SIG-M5 (cell line): ENCODE data around the gene PRXL2B.
"Not testable (repeated sequence)": the region's sequence is repeated elsewhere in the genome, so short reads cannot be mapped to it uniquely, and the experiment has no call there.

Experiments
- DNase-seq: peaks from one replicate; lab custom pipeline; 2025; lab: John Stamatoyannopoulos, UW

PRXL2B gene

DNA sequence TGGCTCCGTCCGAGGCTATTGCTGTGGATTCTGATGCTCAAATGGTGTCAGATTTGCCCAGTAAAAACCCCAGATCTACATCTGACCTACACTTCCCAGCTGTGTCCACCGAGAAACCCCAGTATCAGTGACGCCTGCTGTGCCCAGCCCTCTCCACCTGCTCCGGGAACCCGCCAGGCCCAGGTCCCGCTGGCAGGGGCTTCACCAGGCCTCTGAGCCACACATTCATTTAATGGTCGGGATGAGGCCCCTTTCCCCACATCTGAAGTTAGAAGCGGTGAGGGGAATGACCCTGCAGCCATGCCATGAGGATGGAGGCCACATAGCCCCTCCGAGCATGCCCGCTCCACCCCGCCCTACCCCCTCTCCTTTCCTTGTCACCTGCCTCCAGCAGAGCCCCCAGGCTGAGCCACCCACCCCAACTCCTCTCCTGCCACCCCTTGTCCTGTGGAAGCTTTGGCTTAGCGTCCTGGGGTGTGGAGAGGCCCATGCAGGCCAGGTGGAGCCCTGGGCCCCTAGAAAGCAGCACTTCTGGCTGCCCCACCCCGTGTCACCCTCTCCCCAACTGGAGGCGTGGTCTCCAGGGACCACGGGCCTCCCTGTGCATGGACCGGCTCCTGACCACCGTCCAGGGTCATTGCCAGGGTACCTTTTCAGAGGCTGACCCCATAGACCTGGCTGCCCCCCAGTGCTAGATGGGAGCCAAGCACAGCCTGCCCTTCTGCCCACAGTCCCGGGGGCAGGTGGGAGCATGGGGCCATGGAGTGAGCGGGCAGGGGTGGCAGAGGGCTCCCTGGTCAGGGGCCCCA, 22.4 kb upstream of the PRXL2B start:
- no peak for DNase-seq

DNA sequence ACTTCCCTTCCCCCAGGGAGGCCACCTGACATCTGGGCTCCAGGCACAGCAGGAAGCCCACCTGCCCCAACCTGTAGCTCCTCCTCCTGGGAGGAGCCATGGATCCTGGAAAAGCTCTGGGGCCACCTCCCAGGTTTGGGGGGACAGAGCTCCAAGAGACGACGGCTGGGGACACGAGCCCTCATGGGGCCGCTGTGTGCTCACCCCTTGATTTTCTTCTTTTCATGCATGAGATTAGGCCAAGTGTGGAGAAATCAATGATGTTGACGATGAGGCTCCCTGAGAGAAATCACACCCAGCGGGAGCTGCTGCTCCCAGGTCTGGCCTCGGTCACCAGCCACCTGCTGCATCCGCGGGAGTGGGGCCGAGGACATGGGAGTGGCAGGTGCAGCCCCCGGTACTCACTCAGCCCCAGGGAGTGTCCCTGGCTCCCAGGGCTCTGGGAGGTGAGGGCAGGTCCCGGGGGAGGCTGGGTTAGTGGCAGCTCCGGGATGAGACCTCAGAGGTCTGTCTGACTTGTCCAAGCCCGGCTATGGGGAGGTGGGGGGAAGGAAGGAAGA, 21.7 kb upstream of the PRXL2B start:
- no peak for DNase-seq

DNA sequence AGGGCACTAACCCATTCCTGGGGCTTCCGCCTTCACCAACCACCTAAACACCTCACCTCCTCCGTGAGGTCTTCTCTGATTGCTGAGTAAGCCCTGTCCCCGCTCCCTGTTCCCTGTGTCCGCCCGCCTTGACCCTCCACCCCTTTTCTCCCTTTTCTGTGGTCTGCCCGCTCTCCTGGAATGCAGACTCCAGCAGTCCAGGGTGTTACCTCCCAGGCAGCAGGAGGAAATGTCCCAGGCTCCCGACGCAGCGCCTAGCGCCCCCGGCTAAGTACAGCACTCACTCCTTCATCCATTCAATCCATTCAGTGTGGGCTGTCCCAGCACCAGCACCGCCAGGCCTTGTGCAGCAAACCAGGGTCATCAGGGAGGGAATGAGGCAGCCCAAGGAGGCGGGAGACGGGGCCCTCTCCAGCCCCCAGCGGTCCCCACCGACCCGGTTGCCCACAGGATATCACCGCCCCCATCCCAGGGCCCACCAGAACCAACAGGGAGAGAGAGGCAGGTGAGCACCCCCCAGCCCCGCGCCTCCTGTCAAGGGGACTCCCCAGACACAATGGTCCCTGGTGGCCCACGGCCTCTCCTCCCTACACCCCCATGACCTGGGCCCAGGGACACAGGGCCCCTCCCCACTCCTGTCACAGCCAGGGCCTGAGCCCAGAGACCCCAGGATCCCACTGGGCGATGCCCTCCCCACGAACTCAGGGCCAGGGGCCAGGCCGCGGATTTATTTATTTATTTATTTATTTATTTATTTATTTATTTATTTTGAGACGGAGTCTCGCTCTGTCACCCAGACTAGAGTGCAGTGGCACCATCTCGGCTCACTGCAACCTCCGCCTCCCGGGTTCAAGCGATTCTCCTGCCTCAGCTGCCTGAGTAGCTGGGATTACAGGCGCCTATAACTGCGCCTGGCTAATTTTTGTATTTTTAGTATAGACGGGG, 20.2 kb upstream of the PRXL2B start:
- no peak for DNase-seq

DNA sequence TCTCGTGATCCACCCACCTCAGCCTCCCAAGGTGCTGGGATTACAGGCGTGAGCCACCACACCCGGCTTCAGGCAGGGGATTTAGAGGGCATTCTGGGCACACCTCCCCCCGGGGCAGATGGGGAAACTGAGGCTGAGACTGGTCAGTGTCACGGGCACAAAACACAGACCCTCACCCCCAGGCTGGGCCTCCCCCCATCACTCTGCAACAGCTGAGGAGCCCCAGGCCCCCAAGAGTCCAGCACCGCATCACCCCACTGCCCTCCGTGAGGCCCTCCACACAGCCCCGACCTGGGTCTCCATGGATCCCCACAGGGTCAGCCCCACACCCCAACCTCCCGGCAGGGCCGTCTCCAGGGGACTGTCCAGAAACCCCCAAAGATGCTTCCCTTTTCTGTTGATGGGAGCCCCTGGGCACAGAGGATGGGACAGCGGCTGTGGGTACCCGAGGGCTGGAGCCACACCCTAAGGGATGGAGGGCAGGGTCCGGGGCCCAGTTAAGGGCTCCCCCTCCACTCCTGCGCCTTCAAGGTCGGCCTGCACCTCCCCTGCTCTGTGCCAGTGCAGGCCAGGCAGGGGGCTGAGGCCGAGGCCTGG, 19.4 kb upstream of the PRXL2B start:
- no peak for DNase-seq

DNA sequence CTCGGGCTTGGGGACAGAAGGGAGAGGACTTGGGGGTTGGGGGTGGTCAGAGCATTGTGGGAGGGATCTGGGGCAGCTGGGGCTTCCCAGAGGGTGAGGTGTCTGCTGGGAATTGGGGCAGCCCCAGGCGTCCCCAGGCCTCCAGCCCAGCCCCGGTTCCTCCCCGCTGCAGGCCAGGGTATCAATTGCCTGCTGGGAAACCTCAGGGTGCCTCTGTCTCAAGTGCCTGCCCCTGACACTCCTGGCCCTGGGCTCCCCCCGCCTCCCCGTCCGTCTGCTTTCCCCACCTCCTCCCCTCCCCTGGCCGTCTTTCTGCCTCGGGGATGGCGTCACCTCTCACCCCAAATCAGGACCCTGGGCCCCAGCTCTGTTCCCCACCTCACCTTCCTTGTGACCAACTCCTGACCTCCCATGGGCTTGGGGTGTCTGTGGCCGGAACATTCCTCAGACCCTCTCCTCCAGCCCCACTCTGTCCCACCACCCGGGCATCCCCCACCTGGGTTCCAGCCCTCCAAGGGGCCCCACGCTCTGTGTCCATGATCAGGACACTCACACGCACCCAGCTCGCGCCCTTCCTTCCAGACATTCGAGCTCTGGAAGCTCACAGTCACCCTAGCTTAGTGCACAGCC, 18.3 kb upstream of the PRXL2B start:
- DNase-seq = not testable (repeated sequence)

DNA sequence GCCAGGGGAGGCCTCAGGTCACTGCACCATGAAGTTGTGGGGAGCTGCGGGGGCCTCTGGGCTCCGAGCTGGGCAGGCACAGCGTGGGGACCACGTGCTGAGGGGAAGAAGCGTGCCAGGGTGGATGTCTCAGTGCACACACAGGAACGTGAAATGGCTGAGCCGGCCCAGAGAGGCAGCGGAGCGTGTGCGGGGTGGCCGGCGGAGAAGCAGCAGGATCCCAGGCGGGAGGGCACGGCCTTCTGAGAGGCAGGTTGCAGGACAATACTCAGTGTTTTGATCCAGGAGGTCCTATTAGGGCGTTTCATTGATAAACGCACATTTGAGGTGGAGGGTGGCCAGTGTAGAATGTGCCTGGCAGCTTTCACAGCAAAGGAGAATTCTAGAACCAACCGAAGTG, 17.5 kb upstream of the PRXL2B start:
- no peak for DNase-seq

DNA sequence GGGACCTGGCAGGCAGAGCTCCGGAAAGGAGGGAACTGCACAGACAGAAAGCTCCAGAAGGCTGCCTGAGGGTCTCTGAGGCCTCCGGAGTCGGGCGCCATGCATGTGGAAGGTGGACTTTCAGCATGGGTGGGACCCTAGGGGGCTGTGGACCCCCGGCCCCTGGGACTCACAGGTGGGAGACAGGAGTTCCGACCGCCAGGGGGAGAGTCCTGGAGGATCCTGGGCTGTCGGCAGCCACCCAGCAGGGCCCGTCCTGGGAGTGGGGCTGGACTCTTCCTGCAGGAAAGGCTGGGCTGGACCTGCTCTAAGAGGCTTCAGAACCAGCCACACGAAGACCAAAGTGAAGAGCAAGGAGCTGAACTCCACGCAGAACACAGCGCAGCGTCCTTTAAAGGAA, 16.9 kb upstream of the PRXL2B start:
- DNase-seq = not testable (repeated sequence)

DNA sequence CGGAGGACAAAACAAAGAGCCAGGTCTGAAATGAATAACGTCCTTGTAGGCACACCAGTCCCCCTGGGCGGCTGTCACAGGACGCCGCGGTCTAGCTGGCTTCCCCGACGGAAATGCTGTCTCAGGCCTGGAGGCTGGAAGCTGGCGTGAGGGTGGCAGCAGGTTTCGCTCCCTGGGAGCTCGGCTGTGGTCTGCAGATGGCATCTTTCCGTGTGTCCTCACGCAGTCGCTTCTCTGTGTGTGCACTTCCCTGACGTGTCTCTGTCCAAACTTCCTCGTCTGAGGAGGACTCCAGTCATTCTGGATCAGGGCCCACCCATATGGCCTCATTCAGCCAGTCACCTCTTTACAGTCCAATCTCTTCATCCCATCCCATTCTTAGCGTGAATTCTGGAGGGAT, 16.2 kb upstream of the PRXL2B start:
- DNase-seq = no peak

DNA sequence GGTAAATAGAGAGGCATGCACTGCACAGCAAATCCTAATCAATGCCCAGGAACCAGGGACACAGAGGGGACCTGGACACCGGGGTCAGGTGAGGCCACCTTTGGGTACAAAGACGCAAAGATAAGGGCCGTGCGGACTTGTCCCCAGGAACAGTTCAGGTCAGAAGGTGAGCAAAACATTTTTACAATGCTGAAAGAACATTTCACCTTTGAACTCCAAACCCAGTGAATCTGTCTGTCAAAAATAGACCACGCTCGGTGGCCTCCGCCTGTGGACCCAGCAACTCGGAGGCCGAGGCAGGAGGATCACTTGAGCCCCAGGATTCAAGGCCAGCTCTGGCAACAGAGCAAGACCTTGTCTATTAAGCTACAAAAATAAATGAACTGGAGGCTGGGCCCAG, 15.2 kb upstream of the PRXL2B start:
- no peak for DNase-seq

DNA sequence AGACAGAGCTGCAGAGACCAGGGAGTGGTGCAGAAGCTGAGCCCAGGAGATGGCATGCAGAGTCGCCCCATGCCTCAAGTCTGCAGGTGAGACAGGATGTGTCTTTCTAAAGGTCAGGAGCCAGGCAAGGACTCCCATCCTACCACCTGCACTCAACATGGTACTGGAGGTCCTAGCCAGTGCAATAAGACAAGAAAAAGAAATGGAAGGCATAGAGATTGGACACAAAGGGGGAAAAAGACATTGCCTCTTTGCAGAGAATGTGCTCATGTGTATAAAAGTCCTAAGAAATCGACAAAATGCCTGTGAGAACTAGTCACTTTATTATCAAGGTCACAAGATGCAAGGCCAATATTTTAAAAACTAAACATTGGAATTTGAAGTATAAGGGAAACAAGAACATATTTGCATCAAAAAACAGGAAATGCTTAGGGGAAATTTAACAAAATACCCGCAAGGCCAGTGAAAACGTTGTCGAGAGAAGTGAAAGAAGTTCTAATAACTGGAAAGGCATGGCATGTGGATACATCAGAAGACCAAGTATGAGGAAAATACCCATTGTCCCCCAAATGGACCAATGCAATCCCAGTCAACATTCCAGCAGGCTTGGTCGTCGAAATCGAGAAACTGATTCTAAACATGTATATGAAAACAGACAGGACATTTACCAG, 13.2 kb upstream of the PRXL2B start:
- no peak for DNase-seq

DNA sequence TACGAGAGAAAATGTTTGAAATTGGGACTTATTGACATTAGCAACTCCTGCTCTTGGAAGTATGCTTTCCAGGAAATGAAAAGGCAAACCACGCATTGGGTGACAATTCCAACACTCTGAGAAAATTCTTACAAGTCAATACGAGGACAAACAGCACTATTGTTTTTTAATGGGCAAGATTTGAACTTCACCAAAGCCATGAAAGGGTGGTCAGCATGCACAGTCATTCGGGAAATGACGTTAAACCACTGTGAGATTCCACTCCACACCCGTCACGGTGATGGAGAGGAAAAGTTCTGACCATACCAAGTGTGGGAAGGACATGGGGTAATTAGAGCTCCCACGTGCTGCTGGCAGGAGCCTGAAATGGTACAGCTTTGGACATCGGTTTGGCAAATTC, 12.2 kb upstream of the PRXL2B start:
- no peak for DNase-seq

DNA sequence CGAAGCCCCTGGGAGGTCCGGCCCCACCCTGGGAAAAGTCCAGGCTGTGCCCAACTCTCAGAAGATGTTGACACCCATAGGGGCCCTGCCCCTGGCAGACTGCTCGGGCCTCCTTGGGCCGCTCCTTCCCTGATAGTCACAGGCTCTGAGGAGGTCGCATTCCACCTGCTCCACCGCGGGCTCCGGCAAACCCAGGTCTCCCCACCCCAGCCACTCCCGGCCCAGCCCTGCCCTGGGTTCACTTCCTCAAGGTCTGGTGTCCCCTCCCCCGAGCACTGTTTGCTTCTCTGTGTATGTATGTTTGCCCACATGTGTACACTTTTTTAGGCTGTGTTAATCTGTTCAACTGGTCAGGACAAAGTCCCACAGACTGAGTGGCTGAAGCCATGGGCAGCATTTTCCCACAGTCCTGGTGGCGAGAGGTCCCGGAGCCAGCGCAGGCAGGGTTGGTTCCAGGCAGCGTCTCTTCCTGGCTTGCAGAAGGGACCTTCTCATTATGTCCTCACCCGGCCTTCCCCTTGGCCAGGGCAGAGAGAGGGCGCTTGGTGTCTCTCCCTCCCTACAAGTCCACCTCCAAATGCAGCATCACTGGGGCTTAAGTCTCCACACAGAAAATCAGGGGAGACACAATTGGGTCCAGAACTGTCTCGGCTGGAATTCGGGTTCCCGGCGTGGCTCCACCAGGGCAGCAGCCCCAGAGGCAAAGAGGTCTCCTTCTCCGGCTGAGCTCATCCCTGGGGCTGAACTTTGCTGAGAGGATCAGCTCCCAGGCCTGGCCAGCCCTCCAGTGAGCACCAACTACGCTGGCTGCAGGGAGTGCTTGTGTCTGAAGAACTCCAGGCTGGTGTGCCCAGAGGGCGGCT, 10.5 kb upstream of the PRXL2B start:
- no peak for DNase-seq

DNA sequence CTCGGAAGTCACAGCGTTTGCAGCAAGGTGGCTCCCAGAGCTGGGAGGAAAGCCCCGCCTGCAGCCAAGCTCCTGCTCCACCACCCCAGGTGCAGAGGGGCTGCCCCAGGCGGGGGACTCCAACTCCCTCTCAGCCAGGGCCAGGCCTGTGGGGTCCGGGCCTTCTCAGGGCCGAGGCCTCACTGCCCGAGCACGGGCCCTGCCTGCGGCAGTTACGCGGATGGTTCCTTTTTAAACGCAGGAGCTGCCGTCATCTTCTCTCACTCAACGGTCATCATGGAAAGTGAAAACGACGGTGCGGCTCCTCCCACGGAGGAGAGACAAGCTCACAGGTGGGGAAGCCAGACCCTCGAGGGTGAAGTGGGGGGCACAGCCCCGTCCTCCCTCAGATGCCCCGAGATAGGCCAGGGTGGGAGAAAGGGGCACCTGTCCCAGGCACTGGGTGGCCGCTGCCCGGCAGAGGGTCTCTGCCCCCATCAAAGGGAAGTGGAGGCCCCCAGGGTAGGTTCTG, 9.0 kb upstream of the PRXL2B start:
- not testable (repeated sequence) for DNase-seq

DNA sequence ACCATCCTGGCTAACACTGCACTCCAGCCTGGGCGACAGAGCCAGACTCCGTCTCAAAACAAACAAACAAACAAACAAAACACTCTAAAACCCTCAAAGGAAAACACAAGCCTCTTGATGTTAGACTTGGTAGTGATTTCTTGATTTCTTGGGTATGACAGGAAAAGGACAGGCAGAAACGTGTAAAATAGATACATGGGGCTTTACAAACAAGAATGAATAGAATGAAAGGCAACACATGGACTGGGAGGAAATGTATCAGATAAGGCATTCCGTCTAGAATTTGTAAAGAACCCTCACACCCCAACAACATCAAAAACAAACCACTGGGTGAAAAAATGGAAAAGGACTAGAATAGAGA, 7.8 kb upstream of the PRXL2B start:
- no peak for DNase-seq

DNA sequence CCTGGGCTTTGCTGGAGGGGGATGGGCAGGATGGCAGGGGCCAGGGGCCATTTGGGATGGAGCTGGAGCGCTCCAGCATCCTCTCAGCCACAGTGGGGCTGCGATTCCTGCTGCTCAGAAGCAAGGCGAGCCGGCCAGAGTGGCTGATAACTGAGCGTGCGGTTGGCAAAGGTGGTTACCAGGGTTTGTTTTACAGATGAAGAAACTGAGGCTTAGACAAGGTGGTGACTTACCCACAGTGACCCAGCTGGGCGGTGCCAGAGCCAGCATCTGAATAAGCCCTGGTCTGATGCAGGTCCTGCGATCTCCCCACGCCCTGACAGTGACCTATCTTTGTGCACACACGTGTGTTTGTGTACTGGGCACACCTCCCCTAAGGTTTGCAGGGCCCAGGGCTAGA, 5.9 kb upstream of the PRXL2B start:
- DNase-seq = no peak

DNA sequence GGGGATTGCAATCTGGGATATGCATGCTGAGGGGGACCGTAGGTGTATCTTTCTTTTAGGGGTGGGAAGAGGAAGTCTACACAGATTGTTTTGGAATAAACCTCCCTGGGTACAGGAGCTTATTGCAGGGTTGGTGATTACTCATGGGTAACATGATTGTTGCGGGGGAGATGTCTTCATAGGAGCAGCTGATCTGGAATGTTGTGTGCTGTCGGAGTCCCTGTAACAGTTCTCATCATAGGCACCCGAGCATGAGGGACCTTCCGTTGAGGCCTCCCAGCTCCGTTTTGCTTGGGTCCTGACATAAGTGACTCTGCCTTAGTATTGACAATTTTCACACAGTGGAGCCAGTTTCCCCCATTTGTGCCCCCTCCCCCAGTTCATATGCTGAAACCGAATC, 4.2 kb upstream of the PRXL2B start:
- DNase-seq = no peak

DNA sequence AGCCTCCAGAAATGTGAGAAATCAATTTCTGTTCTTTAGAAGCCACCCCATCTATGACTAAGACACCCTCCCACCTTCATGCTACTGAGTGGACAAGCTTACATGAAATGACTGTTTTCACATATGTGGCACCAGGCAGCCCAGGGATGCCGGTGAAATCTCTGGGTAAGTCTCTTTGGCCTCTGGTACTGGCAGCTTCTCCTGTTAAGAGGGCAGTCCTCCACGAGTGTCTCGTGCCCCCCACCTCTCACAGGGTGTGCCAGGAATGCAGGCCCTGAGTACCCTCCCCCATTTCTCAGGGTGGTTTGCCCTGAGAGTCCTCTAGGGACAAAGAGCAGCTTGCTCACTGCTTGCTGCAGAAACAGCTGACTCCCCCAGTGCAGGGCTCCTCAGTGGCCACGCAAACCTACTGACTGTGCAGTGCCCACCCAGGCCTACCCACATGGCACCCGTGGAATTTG, 3.2 kb upstream of the PRXL2B start:
- DNase-seq = no peak

DNA sequence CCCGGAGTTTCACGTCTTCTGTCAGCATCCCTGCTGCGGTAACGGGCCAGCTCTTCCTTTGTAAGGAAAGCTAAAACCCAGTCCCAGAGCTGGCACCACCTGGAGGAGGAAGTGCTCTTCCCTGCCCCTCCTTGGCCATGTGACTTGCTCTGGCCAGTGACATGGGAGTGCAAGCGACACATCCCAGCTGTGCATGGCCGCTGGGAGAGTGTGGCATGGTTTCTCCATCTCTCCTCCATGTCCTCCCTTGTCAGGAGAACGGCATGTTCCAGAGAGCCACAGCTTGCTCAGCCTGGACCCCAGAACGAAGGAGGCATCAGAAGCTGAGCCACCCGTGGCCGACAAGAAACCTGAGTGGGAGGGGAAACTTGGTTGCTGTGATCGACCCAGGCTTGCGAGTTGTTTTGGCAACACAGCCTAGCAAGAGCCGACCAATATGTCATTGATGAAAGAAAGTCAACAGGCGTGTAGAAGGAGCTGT, 2.7 kb upstream of the PRXL2B start:
- no peak for DNase-seq

DNA sequence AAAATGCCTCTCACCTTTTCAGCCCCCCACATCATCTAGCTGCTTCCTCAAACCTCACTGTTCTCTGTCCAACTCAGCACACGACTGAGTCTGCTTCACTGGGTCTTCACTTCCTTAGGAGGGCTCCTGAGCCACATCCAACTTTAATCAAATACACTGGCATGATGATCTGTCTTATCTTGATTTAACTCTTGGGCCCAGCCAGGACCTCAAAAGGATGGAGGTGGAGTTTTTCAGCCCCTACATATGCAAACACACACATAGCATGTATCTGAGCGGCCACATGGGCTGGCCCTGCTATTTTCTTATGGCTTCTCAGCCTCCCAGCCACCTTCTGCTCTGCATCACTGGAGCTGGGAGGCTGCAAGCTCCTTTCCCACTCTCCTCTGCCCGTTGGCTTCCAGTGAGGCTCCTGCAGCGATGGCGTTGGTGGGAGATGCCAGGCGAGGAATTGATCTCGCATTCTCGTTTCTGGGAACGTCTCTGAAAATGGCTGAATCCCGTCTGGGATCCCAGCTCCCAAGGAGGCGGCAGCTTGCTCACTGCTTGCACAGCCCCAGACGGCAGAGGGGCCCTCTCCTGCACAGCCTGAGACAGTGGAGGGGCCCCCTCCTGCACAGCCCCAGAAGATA, 1.8 kb upstream of the PRXL2B start:
- DNase-seq = no peak
